ENCODE data around the gene IQCK. TPM values are rescaled to one million over a fixed set of nuclear protein-coding genes. Genes with fewer than 3 reads are reported as not detected.
"Not testable (repeated sequence)": the region's sequence is repeated elsewhere in the genome, so short reads cannot be mapped to it uniquely, and the experiment has no call there.

The IQCK gene
- total and polyA plus RNA-seq, 2 experiments from 2014 or later: 7.2 to 11.8 TPM

DNA sequence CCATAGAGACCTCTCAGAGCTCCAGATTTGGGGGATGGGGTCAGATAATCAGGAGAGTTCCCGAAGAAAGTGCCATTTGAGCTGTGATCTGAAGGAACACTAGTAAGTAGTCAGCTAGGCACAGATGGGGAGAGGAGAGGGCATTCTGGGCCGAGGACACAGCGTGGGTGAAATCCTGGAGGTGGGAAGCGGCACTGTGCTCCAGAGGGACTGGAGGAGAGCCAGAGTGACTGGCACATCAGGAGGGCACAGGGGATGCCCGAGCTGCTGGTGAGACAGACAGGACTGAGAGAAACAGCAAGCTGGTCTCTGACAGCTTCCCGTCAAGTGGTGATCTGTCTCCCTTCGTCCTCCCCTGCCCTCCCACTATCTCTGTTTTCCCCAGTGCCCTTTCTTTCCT, 40.7 kb upstream of the IQCK start:
- Histone ChIP-seq H3K9me2 (replicated peaks; ENCODE audit: insufficient read depth) (no peaks in the 10 kb centered on the region), H3K36me3 (replicated peaks; ENCODE audit: insufficient read depth, low read depth) (no peaks in the 10 kb centered on the region), H3K4me3 (no peak overlapping the region), H3K27me3 (no peaks in the 10 kb centered on the region), H3K4me2 (no peak overlapping the region), H3K27ac (no peak overlapping the region), H3K9me3 (ENCODE audit: low read depth) (no peaks in the 10 kb centered on the region), H2AFZ (no peak overlapping the region), H3K79me2 (no peaks in the 10 kb centered on the region), H3K4me1 (ENCODE audit: insufficient read depth) (no peaks in the 10 kb centered on the region), H4K20me1 (ENCODE audit: insufficient read depth, poor library complexity, severe bottlenecking) (no peaks in the 10 kb centered on the region)
- TF ChIP-seq EZH2phosphoT487 (IDR thresholded peaks at IDR 0.05; ENCODE audit: low read depth, severe bottlenecking, unreplicated experiment) (no peak), EZH2 (IDR thresholded peaks at IDR 0.05; ENCODE audit: borderline replicate concordance) (no peak)
- TF ChIP-seq, protein P1, sequence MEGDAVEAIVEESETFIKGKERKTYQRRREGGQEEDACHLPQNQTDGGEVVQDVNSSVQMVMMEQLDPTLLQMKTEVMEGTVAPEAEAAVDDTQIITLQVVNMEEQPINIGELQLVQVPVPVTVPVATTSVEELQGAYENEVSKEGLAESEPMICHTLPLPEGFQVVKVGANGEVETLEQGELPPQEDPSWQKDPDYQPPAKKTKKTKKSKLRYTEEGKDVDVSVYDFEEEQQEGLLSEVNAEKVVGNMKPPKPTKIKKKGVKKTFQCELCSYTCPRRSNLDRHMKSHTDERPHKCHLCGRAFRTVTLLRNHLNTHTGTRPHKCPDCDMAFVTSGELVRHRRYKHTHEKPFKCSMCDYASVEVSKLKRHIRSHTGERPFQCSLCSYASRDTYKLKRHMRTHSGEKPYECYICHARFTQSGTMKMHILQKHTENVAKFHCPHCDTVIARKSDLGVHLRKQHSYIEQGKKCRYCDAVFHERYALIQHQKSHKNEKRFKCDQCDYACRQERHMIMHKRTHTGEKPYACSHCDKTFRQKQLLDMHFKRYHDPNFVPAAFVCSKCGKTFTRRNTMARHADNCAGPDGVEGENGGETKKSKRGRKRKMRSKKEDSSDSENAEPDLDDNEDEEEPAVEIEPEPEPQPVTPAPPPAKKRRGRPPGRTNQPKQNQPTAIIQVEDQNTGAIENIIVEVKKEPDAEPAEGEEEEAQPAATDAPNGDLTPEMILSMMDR (IDR thresholded peaks at IDR 0.05; ENCODE audit: poor library complexity): no peak
- DNase-seq (ENCODE audit: low spot score): no peak
- 91% methylated on average over 7 of the region's 7 CpGs for WGBS (ENCODE audit: low lambda C conversion rate, missing lambda C conversion rate)

DNA sequence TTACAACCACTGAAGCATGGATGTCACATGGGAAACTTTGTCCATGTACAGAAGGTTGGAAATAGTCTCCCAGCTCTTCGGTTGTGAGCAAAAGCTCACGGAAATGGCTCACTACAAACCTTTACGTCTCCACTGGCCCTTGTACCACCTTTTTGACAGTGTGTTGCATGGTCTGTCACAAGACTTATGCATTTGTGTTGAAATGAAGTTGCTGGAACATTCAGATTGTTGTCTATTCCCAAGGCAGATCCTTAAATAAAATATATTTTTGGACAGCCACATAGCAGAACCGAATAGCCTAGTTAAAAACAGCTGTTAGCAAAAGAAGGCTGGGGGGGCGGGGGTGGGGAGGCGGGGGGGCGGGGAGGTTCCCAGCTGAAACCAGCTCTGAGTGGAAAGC, 39.3 kb upstream of the IQCK start:
- 88% methylated on average over 7 of the region's 7 CpGs for WGBS (ENCODE audit: low lambda C conversion rate, missing lambda C conversion rate)
- no peaks in the 10 kb centered on the region for H3K27me3 ChIP-seq
- H3K27ac ChIP-seq: no peak overlapping the region
- H3K4me1 ChIP-seq (ENCODE audit: insufficient read depth): no peaks in the 10 kb centered on the region
- no peaks in the 10 kb centered on the region for H3K9me3 ChIP-seq (ENCODE audit: low read depth)
- peaks cover 2% of the 10 kb centered on the region for H3K36me3 ChIP-seq (replicated peaks; ENCODE audit: insufficient read depth, low read depth)
- H3K79me2 ChIP-seq: no peaks in the 10 kb centered on the region
- H3K9me2 ChIP-seq (replicated peaks; ENCODE audit: insufficient read depth): no peaks in the 10 kb centered on the region
- no peak overlapping the region for H3K4me2 ChIP-seq
- TF ChIP-seq EZH2phosphoT487 (IDR thresholded peaks at IDR 0.05; ENCODE audit: low read depth, severe bottlenecking, unreplicated experiment) (no peak), EZH2 (IDR thresholded peaks at IDR 0.05; ENCODE audit: borderline replicate concordance) (no peak)
- TF ChIP-seq, protein P1 (IDR thresholded peaks at IDR 0.05; ENCODE audit: poor library complexity): no peak
- no peak overlapping the region for H2AFZ ChIP-seq
- no peak for DNase-seq (ENCODE audit: low spot score)
- H4K20me1 ChIP-seq (ENCODE audit: insufficient read depth, poor library complexity, severe bottlenecking): no peaks in the 10 kb centered on the region
- H3K4me3 ChIP-seq: no peak overlapping the region

DNA sequence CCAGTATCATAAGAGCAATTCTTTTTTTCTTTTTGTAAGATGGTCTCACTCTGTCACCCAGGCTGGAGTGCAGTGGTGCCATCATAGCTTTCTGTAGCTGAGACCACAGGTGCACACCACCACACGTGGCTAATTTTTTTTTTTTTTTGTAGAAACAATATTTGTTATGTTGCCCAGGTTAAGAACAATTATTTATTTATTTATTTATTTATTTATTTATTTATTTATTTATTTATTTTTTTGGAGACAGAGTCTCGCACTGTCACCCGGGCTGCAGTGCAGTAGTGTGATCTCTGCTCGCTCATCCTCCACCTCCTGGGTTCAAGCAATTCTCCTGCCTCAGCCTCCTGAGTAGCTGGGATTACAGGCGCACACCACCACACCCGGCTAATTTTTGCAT, 38.8 kb upstream of the IQCK start:
- not testable (repeated sequence) for H3K4me1 ChIP-seq (ENCODE audit: insufficient read depth); DNase-seq (ENCODE audit: low spot score); H3K36me3 ChIP-seq (replicated peaks; ENCODE audit: insufficient read depth, low read depth); H3K4me2 ChIP-seq; H3K9me3 ChIP-seq (ENCODE audit: low read depth); H3K79me2 ChIP-seq; H3K4me3 ChIP-seq; H3K9me2 ChIP-seq (replicated peaks; ENCODE audit: insufficient read depth); H4K20me1 ChIP-seq (ENCODE audit: insufficient read depth, poor library complexity, severe bottlenecking); H3K27ac ChIP-seq; H3K27me3 ChIP-seq; H2AFZ ChIP-seq
- WGBS (ENCODE audit: low lambda C conversion rate, missing lambda C conversion rate): 98% methylated on average over 6 of the region's 6 CpGs

DNA sequence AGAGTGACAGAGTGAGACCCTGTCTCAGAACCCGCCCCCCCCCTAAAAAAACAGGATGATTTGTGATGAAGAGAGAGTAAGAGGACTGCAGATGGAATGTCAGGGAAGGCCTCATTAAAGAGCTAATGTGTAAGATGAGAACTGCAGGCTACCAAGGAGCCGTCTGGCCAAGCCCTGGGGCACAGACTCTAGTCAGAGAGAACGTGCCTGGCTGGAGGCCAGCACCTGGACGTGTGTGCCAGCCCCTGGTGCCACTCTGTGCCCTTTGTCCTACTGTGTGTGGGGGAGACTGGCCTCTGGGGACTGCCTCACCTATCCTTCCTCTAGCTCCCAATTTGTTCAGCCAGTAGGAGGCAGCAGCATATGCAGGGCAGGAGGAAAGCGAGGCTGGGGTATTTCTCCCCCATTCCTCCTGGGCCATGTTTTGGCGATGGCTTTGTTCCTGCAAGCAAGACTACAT, 37.2 kb upstream of the IQCK start:
- Histone ChIP-seq H3K36me3 (replicated peaks; ENCODE audit: insufficient read depth, low read depth) (peaks cover 2% of the 10 kb centered on the region), H3K9me2 (replicated peaks; ENCODE audit: insufficient read depth) (no peaks in the 10 kb centered on the region), H3K9me3 (ENCODE audit: low read depth) (no peaks in the 10 kb centered on the region), H3K27ac (no peak overlapping the region), H2AFZ (no peak overlapping the region), H3K4me2 (no peak overlapping the region), H3K27me3 (no peaks in the 10 kb centered on the region), H3K4me3 (no peak overlapping the region), H3K4me1 (ENCODE audit: insufficient read depth) (no peaks in the 10 kb centered on the region), H4K20me1 (ENCODE audit: insufficient read depth, poor library complexity, severe bottlenecking) (no peaks in the 10 kb centered on the region), H3K79me2 (no peaks in the 10 kb centered on the region)
- WGBS (ENCODE audit: low lambda C conversion rate, missing lambda C conversion rate): 69% methylated on average over 6 of the region's 6 CpGs
- no peak for DNase-seq (ENCODE audit: low spot score)
- TF ChIP-seq, protein P1 (IDR thresholded peaks at IDR 0.05; ENCODE audit: poor library complexity): no peak
- no peak for TF ChIP-seq EZH2 (IDR thresholded peaks at IDR 0.05; ENCODE audit: borderline replicate concordance)
- TF ChIP-seq EZH2phosphoT487 (IDR thresholded peaks at IDR 0.05; ENCODE audit: low read depth, severe bottlenecking, unreplicated experiment): no peak

All from hepatocyte (in vitro differentiated cells).